A549 (cell line): ENCODE data around the gene SSH3. TPM values are rescaled to one million over a fixed set of nuclear protein-coding genes. Genes with fewer than 3 reads are reported as not detected.

Experiments
- ATAC-seq, 2 experiments: fragments of 200-7000 bp in 1 of 2; fragments of >200 bp in 1 of 2; cut with Nextera tagmentation in 1 of 2; cut with Tn5 transposase in 1 of 2; 3 replicates each; pipeline versions ENCODE4 v1.8.0 to v1.9.1; 2018 to 2020; ENCODE audit warnings: mild to moderate bottlenecking in 1 of 2, moderate library complexity in 1 of 2
- CTCF ChIA-PET: fragments of 300-600 bp; sonication (Branson Sonifier 250); formaldehyde crosslinking; extraction: SDS; loops from one replicate; lab custom pipeline; 2021; ENCODE audit warnings: antibody characterized with exemption, inconsistent platforms; lab: Yijun Ruan, JAX
- POLR2A ChIA-PET: fragments of 350-600 bp; formaldehyde crosslinking; extraction: SDS; loops from one replicate; lab custom pipeline; 2021; ENCODE audit warnings: antibody characterized with exemption, inconsistent platforms; lab: Yijun Ruan, JAX
- DNase-seq, 2 experiments: peaks; one replicate each; pipeline versions ENCODE4 v3.0.0 to v3.0.0-alpha.2; 2011 to 2016; ENCODE audit warnings: low read depth in 1 of 2, low spot score in 1 of 2
- FAIRE-seq: peaks from 2 replicates; lab custom pipeline; 2011; peaks lifted over from hg19 to GRCh38; lab: Jason Lieb, UNC
- H3K27ac ChIP-seq, 2 experiments: fragments of >200 bp; sonication (Bioruptor Twin); formaldehyde crosslinking; 3 replicates each; pipeline ENCODE4 v1.5.1; 2016 to 2017
- H3K4me1 ChIP-seq: fragments of >200 bp; sonication (Bioruptor Twin); formaldehyde crosslinking; 3 replicates; pipeline ENCODE4 v1.6.1; 2016
- H3K4me2 ChIP-seq: fragments of >200 bp; sonication (Bioruptor Twin); formaldehyde crosslinking; 3 replicates; pipeline ENCODE4 v1.6.1; 2016
- H3K4me3 ChIP-seq: fragments of >200 bp; sonication (Bioruptor Twin); formaldehyde crosslinking; 3 replicates; pipeline ENCODE4 v1.5.1; 2016
- H3K9me3 ChIP-seq: fragments of >200 bp; sonication (Bioruptor Twin); formaldehyde crosslinking; 3 replicates; pipeline ENCODE4 v1.6.1; 2016
- BHLHE40 ChIP-seq: IDR thresholded peaks from 2 replicates; pipeline ENCODE4 v1.6.1; 2012; ENCODE audit warnings: low read depth, low read length, inconsistent platforms
- CBX2 ChIP-seq: fragments of 200-600 bp; sonication (generic); IDR thresholded peaks from 2 replicates; pipeline ENCODE4 v1.6.1; 2016; ENCODE audit warnings: low read depth, mild to moderate bottlenecking, borderline replicate concordance
- CEBPB ChIP-seq, 2 experiments: fragments of >200 bp in 1 of 2; sonication (Bioruptor Twin) in 1 of 2; formaldehyde crosslinking in 1 of 2; IDR thresholded peaks; 2 replicates each; pipeline ENCODE4 v1.6.1; 2012 to 2016
- CHD2 ChIP-seq: fragments of 150-350 bp; IDR thresholded peaks from 2 replicates; pipeline ENCODE4 v1.6.1; 2014; ENCODE audit warnings: low read length; ENCODE audit not compliant: partially characterized antibody
- FOSL2 ChIP-seq, 2 experiments: fragments of 450-650 bp in 1 of 2; fragments of >200 bp in 1 of 2; sonication (Bioruptor Twin) in 1 of 2; formaldehyde crosslinking; IDR thresholded peaks; 2 replicates each; pipeline versions ENCODE4 v1.5.0 to v1.6.1; 2016 to 2020; ENCODE audit warnings: mild to moderate bottlenecking in 1 of 2, moderate library complexity in 1 of 2
- HEYL ChIP-seq: fragments of 250-450 bp; sonication (Bioruptor Pico); IDR thresholded peaks from 2 replicates; pipeline ENCODE4 v1.8.0; 2021; ENCODE audit warnings: mild to moderate bottlenecking, moderate library complexity
- HOXA7 ChIP-seq: fragments of 250-450 bp; sonication (Bioruptor Pico); IDR thresholded peaks from 2 replicates; pipeline ENCODE4 v1.5.0; 2020; ENCODE audit warnings: mild to moderate bottlenecking, moderate library complexity
- HOXB13 ChIP-seq: fragments of 250-450 bp; sonication (Bioruptor Pico); IDR thresholded peaks from 2 replicates; pipeline ENCODE4 v1.5.0; 2020; ENCODE audit warnings: low read depth, mild to moderate bottlenecking, moderate library complexity
- HOXB5 ChIP-seq: fragments of 250-450 bp; sonication (Bioruptor Pico); IDR thresholded peaks from 2 replicates; pipeline ENCODE4 v1.5.0; 2020; ENCODE audit warnings: mild to moderate bottlenecking, moderate library complexity
- KDM5A ChIP-seq: fragments of 200-600 bp; sonication (generic); IDR thresholded peaks from 2 replicates; pipeline ENCODE4 v1.6.1; 2016; ENCODE audit warnings: antibody characterized with exemption, mild to moderate bottlenecking
- MYC ChIP-seq: IDR thresholded peaks from 2 replicates; pipeline ENCODE4 v1.6.1; 2012; ENCODE audit warnings: mild to moderate bottlenecking, inconsistent platforms, low read length, improper control_type of control experiment, borderline replicate concordance
- NR3C1 ChIP-seq: fragments of >200 bp; sonication (Bioruptor Twin); formaldehyde crosslinking; IDR thresholded peaks from 3 replicates; pipeline ENCODE4 v1.6.1; 2017
- PHF8 ChIP-seq: fragments of 200-600 bp; sonication (generic); IDR thresholded peaks from 2 replicates; pipeline ENCODE4 v1.6.1; 2016; ENCODE audit warnings: low read depth, mild to moderate bottlenecking, antibody characterized with exemption, moderate library complexity, borderline replicate concordance
- POLR2A ChIP-seq: IDR thresholded peaks from 2 replicates; pipeline ENCODE4 v1.6.1; 2012; ENCODE audit warnings: mild to moderate bottlenecking, low read length
- RCOR1 ChIP-seq: fragments of 150-350 bp; IDR thresholded peaks from 2 replicates; pipeline ENCODE4 v1.6.1; 2014; ENCODE audit warnings: antibody characterized with exemption, low read length, low read depth
- WGBS: methylation state at CpG from one replicate; pipeline ENCODE4 v1.1.6; 2017; ENCODE audit errors: missing lambda C conversion rate; 5-methylcytosine and 5-hydroxymethylcytosine counted together
- polyA plus RNA-seq, 4 experiments: library from polyadenylated mRNA; depleted of rRNA in 3 of 4; stranded (reverse); fragments of >200 nt; fragmentation: RNase III in 1 of 4; extraction: RNeasy Plus Mini Kit Qiagen cat#74134 plus additional on column Dnase treatment in 1 of 4; gene quantifications; 2 replicates in 3 of 4; 3 replicates in 1 of 4; pipeline ENCODE4 v1.2.3, GENCODE V29; 2011 to 2017
- TF ChIP-seq, protein P1 (sequence below): fragments of 200-600 bp; sonication (generic); IDR thresholded peaks from 2 replicates; pipeline ENCODE4 v1.6.1; 2016; ENCODE audit warnings: antibody characterized with exemption, mild to moderate bottlenecking, moderate library complexity
- TF ChIP-seq, protein P2 (sequence below): fragments of 250-450 bp; sonication (Bioruptor Pico); IDR thresholded peaks from 2 replicates; pipeline ENCODE4 v1.5.0; 2020; ENCODE audit warnings: low read depth, mild to moderate bottlenecking, moderate library complexity
- TF ChIP-seq, protein P3 (sequence below): fragments of 450-650 bp; IDR thresholded peaks from 2 replicates; pipeline ENCODE4 v1.6.1; 2014; ENCODE audit warnings: antibody characterized with exemption
- TF ChIP-seq, protein P4 (sequence below): fragments of >200 bp; sonication (Bioruptor Twin); formaldehyde crosslinking; IDR thresholded peaks from 2 replicates; pipeline ENCODE4 v1.6.1; 2016

The SSH3 gene
- polyA plus RNA-seq, 2 of the 4 experiments (the other 2 are of a cell fraction) = 13.9 to 24.1 TPM

DNA sequence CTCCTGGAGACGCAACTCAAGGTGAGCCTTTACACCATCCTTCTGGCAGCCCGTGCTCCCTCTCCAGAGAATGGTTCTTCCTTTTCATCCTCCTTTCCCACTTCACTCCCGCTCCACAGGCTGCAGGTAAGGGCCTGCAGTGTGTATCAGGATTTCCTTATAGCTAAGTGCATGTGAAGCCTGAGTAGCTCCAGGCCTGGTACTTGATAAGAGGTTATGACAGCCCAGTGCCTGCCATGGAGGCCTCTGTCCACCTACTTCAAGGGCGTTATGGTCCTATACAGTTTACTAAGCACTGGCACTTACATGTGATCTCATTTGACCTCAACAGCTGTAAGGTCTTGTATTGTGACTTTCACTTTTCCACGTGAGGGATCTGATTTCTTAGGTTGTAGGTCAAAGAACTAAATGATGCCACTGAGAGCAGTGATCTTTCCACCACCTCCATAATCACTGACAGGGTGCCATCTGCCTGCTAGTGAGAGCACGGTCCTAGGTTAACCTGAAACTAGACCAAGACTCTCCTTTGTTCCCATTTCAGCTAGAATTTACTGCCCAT lies 18.1 kb downstream of the SSH3 start:
- H3K27ac ChIP-seq = no peak overlapping the region
- ATAC-seq = no peak
- no peak for TF ChIP-seq KDM5A
- no peak for TF ChIP-seq CHD2
- TF ChIP-seq BHLHE40 = no peak
- no peak for TF ChIP-seq HOXA7 (CRISPR knock-in tag)
- TF ChIP-seq, protein P1, sequence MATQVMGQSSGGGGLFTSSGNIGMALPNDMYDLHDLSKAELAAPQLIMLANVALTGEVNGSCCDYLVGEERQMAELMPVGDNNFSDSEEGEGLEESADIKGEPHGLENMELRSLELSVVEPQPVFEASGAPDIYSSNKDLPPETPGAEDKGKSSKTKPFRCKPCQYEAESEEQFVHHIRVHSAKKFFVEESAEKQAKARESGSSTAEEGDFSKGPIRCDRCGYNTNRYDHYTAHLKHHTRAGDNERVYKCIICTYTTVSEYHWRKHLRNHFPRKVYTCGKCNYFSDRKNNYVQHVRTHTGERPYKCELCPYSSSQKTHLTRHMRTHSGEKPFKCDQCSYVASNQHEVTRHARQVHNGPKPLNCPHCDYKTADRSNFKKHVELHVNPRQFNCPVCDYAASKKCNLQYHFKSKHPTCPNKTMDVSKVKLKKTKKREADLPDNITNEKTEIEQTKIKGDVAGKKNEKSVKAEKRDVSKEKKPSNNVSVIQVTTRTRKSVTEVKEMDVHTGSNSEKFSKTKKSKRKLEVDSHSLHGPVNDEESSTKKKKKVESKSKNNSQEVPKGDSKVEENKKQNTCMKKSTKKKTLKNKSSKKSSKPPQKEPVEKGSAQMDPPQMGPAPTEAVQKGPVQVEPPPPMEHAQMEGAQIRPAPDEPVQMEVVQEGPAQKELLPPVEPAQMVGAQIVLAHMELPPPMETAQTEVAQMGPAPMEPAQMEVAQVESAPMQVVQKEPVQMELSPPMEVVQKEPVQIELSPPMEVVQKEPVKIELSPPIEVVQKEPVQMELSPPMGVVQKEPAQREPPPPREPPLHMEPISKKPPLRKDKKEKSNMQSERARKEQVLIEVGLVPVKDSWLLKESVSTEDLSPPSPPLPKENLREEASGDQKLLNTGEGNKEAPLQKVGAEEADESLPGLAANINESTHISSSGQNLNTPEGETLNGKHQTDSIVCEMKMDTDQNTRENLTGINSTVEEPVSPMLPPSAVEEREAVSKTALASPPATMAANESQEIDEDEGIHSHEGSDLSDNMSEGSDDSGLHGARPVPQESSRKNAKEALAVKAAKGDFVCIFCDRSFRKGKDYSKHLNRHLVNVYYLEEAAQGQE = no peak
- TF ChIP-seq HOXB13 (CRISPR knock-in tag) = no peak
- TF ChIP-seq, protein P2, sequence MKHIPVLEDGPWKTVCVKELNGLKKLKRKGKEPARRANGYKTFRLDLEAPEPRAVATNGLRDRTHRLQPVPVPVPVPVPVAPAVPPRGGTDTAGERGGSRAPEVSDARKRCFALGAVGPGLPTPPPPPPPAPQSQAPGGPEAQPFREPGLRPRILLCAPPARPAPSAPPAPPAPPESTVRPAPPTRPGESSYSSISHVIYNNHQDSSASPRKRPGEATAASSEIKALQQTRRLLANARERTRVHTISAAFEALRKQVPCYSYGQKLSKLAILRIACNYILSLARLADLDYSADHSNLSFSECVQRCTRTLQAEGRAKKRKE = no peak
- TF ChIP-seq POLR2A = no peak
- no peak for TF ChIP-seq CEBPB (IDR thresholded peaks at IDR 0.05)
- TF ChIP-seq CBX2 = no peak
- TF ChIP-seq HOXB5 (CRISPR knock-in tag) = no peak
- TF ChIP-seq FOSL2 (IDR thresholded peaks at IDR 0.05) = no peak
- no peak for TF ChIP-seq FOSL2 (CRISPR knock-in tag; IDR thresholded peaks at IDR 0.05)
- TF ChIP-seq, protein P3, sequence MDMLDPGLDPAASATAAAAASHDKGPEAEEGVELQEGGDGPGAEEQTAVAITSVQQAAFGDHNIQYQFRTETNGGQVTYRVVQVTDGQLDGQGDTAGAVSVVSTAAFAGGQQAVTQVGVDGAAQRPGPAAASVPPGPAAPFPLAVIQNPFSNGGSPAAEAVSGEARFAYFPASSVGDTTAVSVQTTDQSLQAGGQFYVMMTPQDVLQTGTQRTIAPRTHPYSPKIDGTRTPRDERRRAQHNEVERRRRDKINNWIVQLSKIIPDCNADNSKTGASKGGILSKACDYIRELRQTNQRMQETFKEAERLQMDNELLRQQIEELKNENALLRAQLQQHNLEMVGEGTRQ = no peak
- TF ChIP-seq NR3C1 = no peak
- TF ChIP-seq RCOR1 = no peak
- TF ChIP-seq MYC = no peak
- H3K9me3 ChIP-seq = no peaks in the 10 kb centered on the region
- H3K4me1 ChIP-seq = peaks cover 7% of the 10 kb centered on the region
- FAIRE-seq = no peak
- 89% methylated on average over 6 of the region's 6 CpGs for WGBS
- no peak overlapping the region for H3K4me2 ChIP-seq
- POLR2A ChIA-PET = no interaction called here
- DNase-seq = no peak
- H3K4me3 ChIP-seq = no peak overlapping the region
- CTCF ChIA-PET = interaction anchor here (0.6 to 12.3 kb wide), 11 partner anchors 10 to 61 kb away, joined by 3 to 178 read pairs (median 8); partner anchors contain the start of gene GRK2

DNA sequence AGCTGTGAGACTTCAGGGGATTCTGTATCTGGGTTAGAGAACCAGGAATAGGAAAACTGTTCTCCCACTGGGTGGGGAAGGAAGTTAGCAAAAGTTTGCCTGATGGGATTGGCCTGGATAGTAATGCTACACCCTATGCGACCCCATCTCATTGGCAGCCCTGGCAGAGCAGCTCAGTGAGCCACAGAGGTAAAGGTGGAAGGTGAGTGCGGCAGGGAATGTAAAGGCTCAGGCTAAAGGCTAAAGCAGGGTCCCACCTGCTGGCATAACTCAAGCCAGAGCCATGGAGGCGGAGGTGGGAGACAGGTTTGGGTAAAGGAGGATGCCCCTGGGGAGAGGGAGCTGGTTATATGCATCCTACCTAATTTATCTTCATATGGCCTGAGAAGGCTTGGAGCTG lies 18.7 kb downstream of the SSH3 start:
- H3K4me3 ChIP-seq = no peak overlapping the region
- FAIRE-seq (no peak), ATAC-seq (no peak), DNase-seq (no peak)
- POLR2A ChIA-PET = no interaction called here
- CTCF ChIA-PET = interaction anchor here (1.0 to 12.3 kb wide), 13 partner anchors 10 to 291 kb away, joined by 3 to 178 read pairs (median 7); partner anchors contain the start of gene GRK2
- 95% methylated on average over 3 of the region's 3 CpGs for WGBS
- no peak overlapping the region for H3K27ac ChIP-seq
- TF ChIP-seq, protein P4, sequence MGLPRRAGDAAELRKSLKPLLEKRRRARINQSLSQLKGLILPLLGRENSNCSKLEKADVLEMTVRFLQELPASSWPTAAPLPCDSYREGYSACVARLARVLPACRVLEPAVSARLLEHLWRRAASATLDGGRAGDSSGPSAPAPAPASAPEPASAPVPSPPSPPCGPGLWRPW = no peak
- H3K9me3 ChIP-seq = no peaks in the 10 kb centered on the region
- no peak overlapping the region for H3K4me2 ChIP-seq
- H3K4me1 ChIP-seq = peaks cover 7% of the 10 kb centered on the region

DNA sequence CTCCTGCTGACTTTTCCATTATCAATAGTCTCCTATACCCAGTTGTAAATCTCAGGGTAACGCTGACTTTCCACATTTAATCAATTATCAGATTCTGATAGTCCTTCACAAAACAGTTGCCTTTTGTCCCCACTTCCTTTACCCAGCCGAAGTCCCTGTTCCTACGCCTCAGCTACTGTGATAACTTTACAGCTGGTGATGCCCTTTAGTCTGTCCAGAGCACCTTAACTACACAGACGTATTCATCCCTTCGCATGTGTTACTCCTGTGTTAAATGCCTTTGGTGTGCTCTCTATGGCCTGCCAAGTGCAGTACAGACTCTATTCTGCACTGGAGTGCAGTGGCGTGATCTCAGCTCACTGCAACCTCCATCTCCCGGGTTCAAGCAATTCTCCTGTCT lies 20.2 kb downstream of the SSH3 start:
- H3K4me3 ChIP-seq = no peak overlapping the region
- H3K4me2 ChIP-seq = no peak overlapping the region
- WGBS = 95% methylated on average over 7 of the region's 7 CpGs
- no peaks in the 10 kb centered on the region for H3K9me3 ChIP-seq
- TF ChIP-seq HEYL (CRISPR knock-in tag) (no peak), PHF8 (no peak)
- DNase-seq (no peak), FAIRE-seq (no peak), ATAC-seq (no peak)
- ChIA-PET CTCF (interaction anchor here (0.9 to 12.3 kb wide), 8 partner anchors 13 to 290 kb away, joined by 3 to 178 read pairs (median 8); no protein-coding TSS in a partner anchor), POLR2A (no interaction called here)
- H3K4me1 ChIP-seq = peaks cover 5% of the 10 kb centered on the region
- no peak overlapping the region for H3K27ac ChIP-seq
